Inferior parietal cortex (tissue), 1 donor: ENCODE results near the gene CTU2.

ENCODE experiments used
- DNase-seq: peaks from one replicate; pipeline ENCODE4 v3.0.0-alpha.2; 2016; ENCODE audit errors: extremely low spot score

CTU2 gene

GRCh38 chr16:88743693-88744576 lies 37.6 kb downstream of the CTU2 start:
- peak; percentile 64 for DNase-seq

GRCh38 chr16:88744577-88745521 lies 38.5 kb downstream of the CTU2 start:
- DNase-seq, result no peak

GRCh38 chr16:88746506-88746905 lies 40.2 kb downstream of the CTU2 start:
- DNase-seq, result no peak

- DNase-seq, result no peak
These were observed 41.4 kb downstream of the CTU2 start for GRCh38 chr16:88747588-88748301.

GRCh38 chr16:88748364-88748763 lies 42.1 kb downstream of the CTU2 start:
- DNase-seq, result no peak

GRCh38 chr16:88749358-88749757 lies 43.1 kb downstream of the CTU2 start:
- no peak for DNase-seq

GRCh38 chr16:88750854-88751253 lies 44.6 kb downstream of the CTU2 start:
- DNase-seq, result no peak

- no peak for DNase-seq
These were observed 46.2 kb downstream of the CTU2 start for GRCh38 chr16:88752386-88753002.

GRCh38 chr16:88753191-88753590 lies 46.9 kb downstream of the CTU2 start:
- no peak for DNase-seq

- no peak for DNase-seq
These were observed 47.3 kb downstream of the CTU2 start for GRCh38 chr16:88753602-88754001.

- DNase-seq, result no peak
These were observed 48.0 kb downstream of the CTU2 start for GRCh38 chr16:88754109-88754911.

GRCh38 chr16:88754912-88755744 lies 48.8 kb downstream of the CTU2 start:
- DNase-seq, result no peak

- DNase-seq, result no peak
These were observed 49.6 kb downstream of the CTU2 start for GRCh38 chr16:88755745-88756443.

GRCh38 chr16:88758227-88758943 lies 52.1 kb downstream of the CTU2 start:
- DNase-seq, result no peak

- DNase-seq, result no peak
These were observed 52.6 kb downstream of the CTU2 start for GRCh38 chr16:88758944-88759244.

- no peak for DNase-seq
These were observed 53.1 kb downstream of the CTU2 start for GRCh38 chr16:88759245-88759975.

GRCh38 chr16:88759976-88760350 lies 53.7 kb downstream of the CTU2 start:
- DNase-seq, result no peak
